IMR-90 (cell line): ENCODE results near the gene SLC4A1. TPM values are rescaled to one million over a fixed set of nuclear protein-coding genes. Genes with fewer than 3 reads are reported as not detected.

Experiments used
- ATAC-seq: fragments of 200-7000 bp; cut with Tn5 transposase; 2 replicates; pipeline ENCODE4 v1.9.1; 2020; ENCODE audit warnings: low read depth, mild to moderate bottlenecking, moderate library complexity
- BruUV-seq: library from RNA; stranded (reverse); fragments of 400-500 nt; replicated peaks from 2 replicates; lab custom pipeline; 2021; lab: Mats Ljungman, UMichigan
- CTCF ChIA-PET: fragments of 300-600 bp; formaldehyde crosslinking; extraction: SDS; loops from one replicate; lab custom pipeline; 2021; ENCODE audit warnings: antibody characterized with exemption; lab: Yijun Ruan, JAX
- POLR2A ChIA-PET: fragments of 300-600 bp; sonication (Branson Sonifier 250); formaldehyde crosslinking; loops from one replicate; lab custom pipeline; 2022; ENCODE audit warnings: antibody characterized with exemption; ENCODE audit not compliant: unreplicated experiment; lab: Charles Lee
- DNase-seq: peaks from one replicate; pipeline ENCODE4 v3.0.0; 2013
- H2AFZ ChIP-seq: replicated peaks from 2 replicates; pipeline ENCODE3; 2013; ENCODE audit warnings: low read length, mild to moderate bottlenecking; ENCODE audit not compliant: poor library complexity
- H2AK5ac ChIP-seq: 2 replicates; pipeline ENCODE4 v1.6.1; 2013; ENCODE audit warnings: low read depth, low read length, inconsistent platforms
- H2AK9ac ChIP-seq: replicated peaks from 2 replicates; pipeline ENCODE3; 2013; ENCODE audit warnings: mild to moderate bottlenecking, low read depth, low read length, moderate library complexity; ENCODE audit not compliant: poor library complexity
- H2BK120ac ChIP-seq: 2 replicates; pipeline ENCODE4 v1.6.1; 2013; ENCODE audit warnings: low read depth, low read length, inconsistent platforms
- H2BK15ac ChIP-seq: 3 replicates; pipeline ENCODE4 v1.6.1; 2013; ENCODE audit warnings: low read depth, low read length, inconsistent platforms
- H2BK20ac ChIP-seq: 2 replicates; pipeline ENCODE4 v1.6.1; 2013; ENCODE audit warnings: low read depth, mild to moderate bottlenecking, inconsistent platforms, low read length, moderate library complexity
- H2BK5ac ChIP-seq: 2 replicates; pipeline ENCODE4 v1.6.1; 2013; ENCODE audit warnings: mild to moderate bottlenecking, low read depth, low read length, inconsistent platforms; ENCODE audit not compliant: poor library complexity, severe bottlenecking
- H3K14ac ChIP-seq: replicated peaks from 2 replicates; pipeline ENCODE4 v1.6.1; 2013; ENCODE audit warnings: low read depth, low read length, inconsistent platforms
- H3K18ac ChIP-seq: 2 replicates; pipeline ENCODE4 v1.6.1; 2013; ENCODE audit warnings: low read depth, low read length, control low read depth
- H3K23ac ChIP-seq: 2 replicates; pipeline ENCODE4 v1.6.1; 2013; ENCODE audit warnings: low read depth, low read length, inconsistent platforms
- H3K27ac ChIP-seq: 2 replicates; pipeline ENCODE4 v1.5.1; 2013; ENCODE audit warnings: mild to moderate bottlenecking, control low read depth, low read length; ENCODE audit not compliant: insufficient read depth
- H3K27me3 ChIP-seq: 2 replicates; pipeline ENCODE4 v1.6.1; 2013; ENCODE audit warnings: low read length; ENCODE audit not compliant: control insufficient read depth, insufficient read depth
- H3K36me3 ChIP-seq: 2 replicates; pipeline ENCODE4 v1.6.1; 2013; ENCODE audit warnings: low read length, mixed read lengths; ENCODE audit not compliant: control insufficient read depth, insufficient read depth
- H3K4ac ChIP-seq: 2 replicates; pipeline ENCODE4 v1.6.1; 2013; ENCODE audit warnings: low read depth, low read length, inconsistent platforms
- H3K4me1 ChIP-seq: 2 replicates; pipeline ENCODE4 v1.6.1; 2013; ENCODE audit warnings: low read length, mixed read lengths; ENCODE audit not compliant: control insufficient read depth, insufficient read depth
- H3K4me2 ChIP-seq: 2 replicates; pipeline ENCODE4 v1.6.1; 2013; ENCODE audit warnings: low read depth, mild to moderate bottlenecking, control low read depth, low read length, moderate library complexity
- H3K4me3 ChIP-seq: 2 replicates; pipeline ENCODE4 v1.5.1; 2013; ENCODE audit warnings: low read depth, mild to moderate bottlenecking, control low read depth, low read length, moderate library complexity; ENCODE audit not compliant: insufficient read depth
- H3K56ac ChIP-seq: 2 replicates; pipeline ENCODE4 v1.6.1; 2013; ENCODE audit warnings: low read length, inconsistent platforms; ENCODE audit not compliant: insufficient read depth; ENCODE audit errors: extremely low read depth
- H3K79me1 ChIP-seq, 2 experiments: 2 replicates each; pipeline ENCODE4 v1.6.1; 2013; ENCODE audit warnings: low read length in 2 of 2, inconsistent platforms in 1 of 2, low read depth in 1 of 2
- H3K9ac ChIP-seq: 2 replicates; pipeline ENCODE4 v1.6.1; 2013; ENCODE audit warnings: low read depth, low read length, control low read depth
- H3K9me1 ChIP-seq: 2 replicates; pipeline ENCODE4 v1.6.1; 2013; ENCODE audit warnings: low read length, inconsistent platforms; ENCODE audit not compliant: insufficient read depth
- H3K9me3 ChIP-seq: 2 replicates; pipeline ENCODE4 v1.6.1; 2013; ENCODE audit warnings: low read length; ENCODE audit not compliant: control insufficient read depth, insufficient read depth
- H4K20me1 ChIP-seq: 2 replicates; pipeline ENCODE4 v1.6.1; 2013; ENCODE audit warnings: low read length, inconsistent platforms; ENCODE audit not compliant: insufficient read depth
- H4K5ac ChIP-seq: 2 replicates; pipeline ENCODE4 v1.6.1; 2013; ENCODE audit warnings: mild to moderate bottlenecking, low read depth, low read length, control low read depth
- H4K8ac ChIP-seq, 2 experiments: 2 replicates each; pipeline ENCODE4 v1.6.1; 2013; ENCODE audit warnings: low read depth in 2 of 2, low read length in 2 of 2, control low read depth in 1 of 2, inconsistent platforms in 1 of 2
- H4K91ac ChIP-seq: 2 replicates; pipeline ENCODE4 v1.6.1; 2013; ENCODE audit warnings: low read depth, low read length, inconsistent platforms; ENCODE audit not compliant: insufficient read depth
- CEBPB ChIP-seq: IDR thresholded peaks from 2 replicates; pipeline ENCODE4 v1.6.1; 2012; ENCODE audit warnings: low read depth, low read length, improper control_type of control experiment
- MAZ ChIP-seq: IDR thresholded peaks from 2 replicates; pipeline ENCODE4 v1.6.1; 2012; ENCODE audit warnings: low read depth, mild to moderate bottlenecking, low read length, improper control_type of control experiment, moderate library complexity, borderline replicate concordance
- SMC3 ChIP-seq: fragments of 150-350 bp; IDR thresholded peaks from 2 replicates; pipeline ENCODE4 v1.6.1; 2016; ENCODE audit warnings: low read depth, mild to moderate bottlenecking, antibody characterized with exemption, low read length, moderate library complexity
- USF2 ChIP-seq: fragments of 150-350 bp; IDR thresholded peaks from 2 replicates; pipeline ENCODE4 v1.6.1; 2017; ENCODE audit warnings: mild to moderate bottlenecking, antibody characterized with exemption, low read length, low read depth
- WGBS, 2 experiments: methylation state at CpG; one replicate each; pipeline versions ENCODE4 v1.1.5 to v1.1.7; 2013; ENCODE audit warnings: missing lambda C conversion rate in 2 of 2; ENCODE audit not compliant: insufficient read length in 1 of 2; ENCODE audit errors: extremely low coverage in 2 of 2; 5-methylcytosine and 5-hydroxymethylcytosine counted together
- dilution Hi-C: fragments of 300-500 bp; cut with HindIII; formaldehyde crosslinking; loops from one replicate; pipeline ENCODE4 v1.14.3; 2018; ENCODE audit warnings: low sequenced_read_pairs; ENCODE audit not compliant: unreplicated experiment
- in situ Hi-C: fragments of 300-500 bp; cut with MboI; formaldehyde crosslinking; loops from 3 replicates; pipeline ENCODE4 v1.14.3; 2019; ENCODE audit warnings: low sequenced_read_pairs, inconsistent platforms, mixed read lengths
- intact Hi-C: fragments of 100-400 bp; cut with micrococcal nuclease; formaldehyde crosslinking; loops from 2 replicates; pipeline ENCODE4 v1.10.0; 2022
- polyA plus RNA-seq, 3 experiments: library from polyadenylated mRNA; depleted of rRNA; stranded (reverse); fragments of >200 nt; gene quantifications; 2 replicates each; pipeline ENCODE4 v1.2.3, GENCODE V29; 2012; ENCODE audit warnings: low replicate concordance in 1 of 3
- total RNA-seq: library from RNA; depleted of rRNA; stranded (reverse); fragments of >200 nt; gene quantifications from 2 replicates; pipeline ENCODE4 v1.2.3, GENCODE V29; 2012

The SLC4A1 gene
- total and polyA plus RNA-seq, 2 of the 4 experiments (the other 2 are of a cell fraction), result not detected

GRCh38 chr17:44297975-44298374 lies 30.0 kb upstream of the SLC4A1 start:
- no TSS peak for BruUV-seq
- no peaks in the 10 kb centered on the region for H3K36me3 ChIP-seq
- dilution Hi-C loops, result no loop called here

More at GRCh38 chr17:44297975-44298374, 30.0 kb upstream of the SLC4A1 start:
- Histone ChIP-seq H3K27ac (no peak overlapping the region), H2AK5ac (no peak overlapping the region), H3K9me1 (no peaks in the 10 kb centered on the region), H3K4me3 (no peak overlapping the region), H4K20me1 (no peaks in the 10 kb centered on the region), H4K8ac (no peak overlapping the region), H3K18ac (no peak overlapping the region), H4K91ac (no peak overlapping the region), H3K56ac (no peak overlapping the region), H3K4ac (no peak overlapping the region), H2BK5ac (no peak overlapping the region), H3K9ac (no peak overlapping the region), H2AK9ac (no peak overlapping the region), H2BK20ac (no peak overlapping the region), H2BK15ac (no peak overlapping the region), H3K9me3 (no peaks in the 10 kb centered on the region), H3K4me2 (no peak overlapping the region), H3K23ac (no peak overlapping the region), H3K27me3 (peaks cover 37% of the 10 kb centered on the region), H3K14ac (no peak overlapping the region), H4K5ac (no peak overlapping the region), H2AFZ (no peak overlapping the region), H3K4me1 (no peaks in the 10 kb centered on the region), H3K79me1 (no peaks in the 10 kb centered on the region), H2BK120ac (no peak overlapping the region)
- DNase-seq, result no peak
- intact Hi-C loops, result no loop called here
- TF ChIP-seq USF2 (no peak), CEBPB (no peak), MAZ (no peak), SMC3 (no peak)
- WGBS, 2 experiments, result 18% methylated on average over 2 of the region's 3 CpGs; no CpG with 5 or more reads in 1 of the 2 experiments
- ChIA-PET CTCF (no interaction called here), POLR2A (no interaction called here)
- no peak for ATAC-seq
- in situ Hi-C loops, result no loop called here
